Hindlimb muscle (tissue), 1 donor: Measurements from ENCODE around the gene IGF2BP1. TPM values are rescaled to one million over a fixed set of nuclear protein-coding genes. Genes with fewer than 3 reads are reported as not detected.
"Not testable (repeated sequence)": the region's sequence is repeated elsewhere in the genome, so short reads cannot be mapped to it uniquely, and the experiment has no call there.

ENCODE experiments used
- DNase-seq: peaks from one replicate; pipeline ENCODE4 v3.0.0-alpha.2; 2013
- polyA plus RNA-seq: library from polyadenylated mRNA; unstranded; fragments of 120-200 nt; gene quantifications from one replicate; pipeline ENCODE4 v1.2.1, GENCODE V29; 2013; ENCODE audit not compliant: insufficient read length

The IGF2BP1 gene
- polyA plus RNA-seq, 1 donor: 8.6 TPM

GRCh38 chr17:49055181-49055927 lies 58.2 kb downstream of the IGF2BP1 start:
- no peak for DNase-seq

GRCh38 chr17:49061524-49061943 lies 64.3 kb downstream of the IGF2BP1 start:
- no peak for DNase-seq

GRCh38 chr17:49063652-49064051 lies 66.5 kb downstream of the IGF2BP1 start:
- DNase-seq: peak; percentile 13

- DNase-seq: no peak
Observed at GRCh38 chr17:49067163-49067562, 70.0 kb downstream of the IGF2BP1 start.

GRCh38 chr17:49069585-49070273 lies 72.5 kb downstream of the IGF2BP1 start:
- DNase-seq: no peak

- DNase-seq: no peak
Observed at GRCh38 chr17:49071106-49071505, 73.9 kb downstream of the IGF2BP1 start.

- no peak for DNase-seq
Observed at GRCh38 chr17:49074851-49075540, 77.8 kb downstream of the IGF2BP1 start.

- DNase-seq: no peak
Observed at GRCh38 chr17:49076573-49077384, 79.6 kb downstream of the IGF2BP1 start.

GRCh38 chr17:49078248-49078647 lies 81.1 kb downstream of the IGF2BP1 start:
- no peak for DNase-seq

GRCh38 chr17:49079840-49080663 lies 82.9 kb downstream of the IGF2BP1 start:
- no peak for DNase-seq

GRCh38 chr17:49082231-49082630 lies 85.0 kb downstream of the IGF2BP1 start:
- DNase-seq: no peak

- not testable (repeated sequence) for DNase-seq
Observed at GRCh38 chr17:49085046-49085445, 87.9 kb downstream of the IGF2BP1 start.

GRCh38 chr17:49085565-49086315 lies 88.6 kb downstream of the IGF2BP1 start:
- no peak for DNase-seq

- DNase-seq: no peak
Observed at GRCh38 chr17:49086316-49086605, 89.1 kb downstream of the IGF2BP1 start.

- DNase-seq: no peak
Observed at GRCh38 chr17:49086649-49087048, 89.5 kb downstream of the IGF2BP1 start.

GRCh38 chr17:49089094-49089493 lies 91.9 kb downstream of the IGF2BP1 start:
- no peak for DNase-seq

GRCh38 chr17:49090878-49091594 lies 93.9 kb downstream of the IGF2BP1 start:
- no peak for DNase-seq

- no peak for DNase-seq
Observed at GRCh38 chr17:49093131-49093530, 95.9 kb downstream of the IGF2BP1 start.

GRCh38 chr17:49100601-49101000 lies 103.4 kb downstream of the IGF2BP1 start:
- DNase-seq: no peak

- no peak for DNase-seq
Observed at GRCh38 chr17:49101054-49101534, 103.9 kb downstream of the IGF2BP1 start.
